Measurements from ENCODE around the gene CCDC69. TPM values are rescaled to one million over a fixed set of nuclear protein-coding genes. Genes with fewer than 3 reads are reported as not detected.

Gene CCDC69
- total RNA-seq, 1 donor from 2014 or later, result 0.41 TPM

DNA sequence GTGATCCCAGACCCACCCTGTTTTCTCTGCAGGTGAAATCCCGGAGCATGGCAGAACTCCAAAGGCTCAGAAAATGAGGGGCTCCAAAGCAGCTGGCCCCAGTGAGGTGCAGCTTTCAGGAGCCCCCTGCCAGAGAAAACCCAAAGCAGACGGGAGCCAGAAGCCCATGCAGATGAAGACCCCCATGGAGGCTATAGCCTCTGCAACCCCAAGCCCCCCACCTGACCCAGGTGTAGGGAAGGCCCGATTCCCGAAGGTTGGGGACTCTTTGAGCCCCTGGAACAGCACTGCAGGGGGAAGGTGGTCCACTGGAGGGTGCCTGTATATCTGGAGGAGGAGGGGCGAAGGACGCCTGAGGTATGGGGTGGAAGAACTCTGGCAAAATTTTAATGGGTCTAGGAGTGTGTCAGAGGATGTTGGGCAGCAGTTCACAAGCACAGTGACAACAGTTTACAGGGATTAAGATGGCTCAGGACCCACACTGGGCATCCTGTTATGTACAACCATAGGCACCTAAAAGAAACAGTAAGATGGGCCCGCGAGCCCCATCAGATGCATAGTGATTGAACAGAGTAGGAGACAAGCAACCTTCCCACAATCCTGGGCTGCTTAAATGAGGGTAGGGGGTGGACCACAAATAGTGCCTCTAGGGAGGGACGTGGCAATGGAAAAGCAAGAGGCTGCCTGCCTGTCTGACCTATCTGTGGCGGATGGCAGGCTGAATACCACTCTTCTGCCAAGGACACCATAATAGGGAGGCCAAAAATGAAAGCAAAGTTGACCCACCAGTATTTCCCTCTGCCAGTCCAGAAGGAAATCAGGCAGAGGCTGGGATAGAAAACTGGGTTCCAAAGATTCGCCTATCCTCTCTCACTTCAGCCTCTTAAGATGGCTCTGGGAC lies 49.9 kb downstream of the CCDC69 start:
- FAIRE-seq (no peak), DNase-seq (ENCODE audit: low spot score in 2 of 2) (no peak)

DNA sequence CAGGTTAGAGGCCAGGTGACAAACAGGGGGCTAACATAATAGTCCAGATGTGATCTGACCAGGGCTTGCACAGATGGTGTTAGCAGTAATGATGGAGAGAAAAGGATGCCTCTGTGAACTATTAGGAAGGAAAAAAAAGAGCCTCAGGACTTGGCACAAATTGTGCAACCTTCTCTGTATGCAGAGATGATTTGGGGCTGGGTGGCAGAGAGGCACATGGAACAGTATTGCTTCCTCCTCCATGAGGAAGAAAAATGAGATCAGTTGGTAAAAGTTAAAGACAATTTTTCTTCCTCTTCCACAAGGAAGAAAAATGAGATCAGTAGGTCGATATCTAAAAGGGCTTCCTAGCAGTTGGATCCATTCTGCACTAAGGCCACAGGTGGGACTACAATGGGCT lies 52.4 kb downstream of the CCDC69 start:
- FAIRE-seq, result no peak
- DNase-seq (ENCODE audit: low spot score in 2 of 2), result no peak

DNA sequence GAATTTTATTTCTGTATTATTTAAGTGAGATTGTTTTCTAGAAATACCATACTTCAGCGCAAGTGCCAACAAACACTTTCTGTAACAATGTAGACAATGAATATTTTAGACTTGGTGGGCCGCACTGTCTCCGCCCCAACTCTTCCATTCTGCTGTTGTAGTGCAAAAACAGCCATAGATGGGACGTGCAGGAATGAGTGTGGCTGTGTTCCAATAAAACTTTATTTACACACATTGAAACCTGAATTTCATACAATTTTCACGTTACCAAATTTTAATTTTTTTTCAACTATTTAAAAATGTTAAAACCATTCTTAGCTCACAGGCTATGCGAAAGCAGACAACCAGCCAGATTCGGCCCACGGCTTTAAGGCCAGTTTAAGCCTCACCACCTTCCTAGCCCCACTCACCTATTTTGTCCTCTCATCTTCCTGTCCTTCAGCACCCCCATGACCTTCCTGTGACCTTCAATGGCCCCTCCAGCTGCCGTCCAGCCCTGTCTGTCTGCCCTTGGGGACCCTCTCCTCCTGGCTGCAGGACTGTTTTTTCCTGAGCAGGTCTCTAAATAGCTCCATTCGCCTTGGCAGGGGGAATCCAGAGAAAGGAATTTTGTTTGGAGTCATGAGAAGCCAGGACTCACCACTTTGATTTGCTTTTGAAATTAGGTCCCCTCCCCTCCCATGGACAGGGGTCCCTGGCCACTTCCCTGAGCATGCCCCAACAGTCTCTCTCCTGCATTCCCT lies 55.1 kb downstream of the CCDC69 start:
- no peak for DNase-seq (ENCODE audit: low spot score in 2 of 2)
- no peak for FAIRE-seq

GRCh38 chr5:151167022-151167421 lies 56.9 kb downstream of the CCDC69 start:
- DNase-seq (ENCODE audit: low spot score in 2 of 2), result no peak
- FAIRE-seq, result no peak

- DNase-seq (ENCODE audit: low spot score in 2 of 2) (peak; percentile 60 to 68), FAIRE-seq (no peak)
Measured at GRCh38 chr5:151164687-151165392, 59.1 kb downstream of the CCDC69 start.

DNA sequence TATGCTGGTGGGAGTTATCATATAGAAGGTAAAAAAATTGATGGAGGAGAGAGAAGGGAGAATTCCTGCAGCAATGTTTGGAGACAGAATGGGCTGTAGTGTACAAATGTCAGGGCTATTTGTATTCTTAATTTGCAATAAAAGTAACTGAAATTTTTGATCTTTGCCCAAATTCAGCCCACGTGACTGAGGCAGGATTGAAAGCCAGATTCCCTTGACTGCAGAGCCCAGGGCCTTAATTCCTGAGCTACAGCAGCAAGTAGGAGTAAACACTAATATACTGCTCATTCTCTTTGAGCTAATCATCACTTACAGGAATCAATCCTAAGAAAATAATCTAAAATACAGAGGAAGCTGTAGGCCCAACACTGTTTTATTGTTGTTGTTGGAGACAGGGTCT lies 61.1 kb downstream of the CCDC69 start:
- FAIRE-seq (no peak), DNase-seq (ENCODE audit: low spot score in 2 of 2) (no peak)

DNA sequence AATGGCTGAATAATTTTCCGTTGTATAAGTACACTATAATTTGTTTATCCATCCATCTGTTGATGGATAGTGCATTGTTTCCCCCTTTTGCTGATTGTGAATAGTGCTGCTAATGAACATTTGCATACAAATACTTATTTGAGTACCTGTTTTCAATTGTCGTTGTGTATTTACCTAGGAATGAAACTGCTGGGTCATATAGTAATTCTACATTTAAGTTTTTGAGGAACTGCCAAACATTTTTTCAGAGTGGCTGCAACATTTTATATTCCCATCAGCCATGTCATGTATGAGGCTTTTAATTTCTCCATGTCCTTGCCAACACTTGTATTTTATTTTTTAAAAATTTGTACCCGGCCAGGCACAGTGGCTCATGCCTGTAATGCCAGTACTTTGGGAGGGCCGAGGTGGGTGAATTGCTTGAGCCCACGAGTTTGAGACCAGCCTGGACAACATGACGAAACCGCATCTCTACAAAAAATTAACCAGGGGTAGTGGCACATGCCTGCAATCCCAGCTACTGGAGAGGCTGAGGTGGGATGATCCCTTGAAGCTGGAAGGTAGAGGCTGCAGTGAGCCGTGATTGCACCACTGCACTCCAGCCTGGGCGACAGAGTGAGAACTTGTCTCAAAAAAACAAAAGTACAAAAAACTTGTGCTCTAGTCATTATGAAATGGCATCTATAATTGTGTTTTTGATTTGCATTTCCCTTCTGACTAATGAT lies 64.1 kb downstream of the CCDC69 start:
- no peak for FAIRE-seq
- DNase-seq (ENCODE audit: low spot score in 2 of 2), result no peak

- no peak for DNase-seq (ENCODE audit: low spot score in 2 of 2)
Measured at GRCh38 chr5:151158287-151158661, 65.6 kb downstream of the CCDC69 start.

GRCh38 chr5:151157426-151158286 lies 66.2 kb downstream of the CCDC69 start, which contains the start of gene ANXA6:
Gene ANXA6, minus strand, starts transcription at chr5:151157779. Its CDS starts 9,878 bp downstream, at chr5:151147901.
- peak; percentile 81 to 88 for DNase-seq (ENCODE audit: low spot score in 2 of 2)
- no peak for FAIRE-seq

More at GRCh38 chr5:151158287-151158661, 65.6 kb downstream of the CCDC69 start:
- FAIRE-seq, result no peak

DNA sequence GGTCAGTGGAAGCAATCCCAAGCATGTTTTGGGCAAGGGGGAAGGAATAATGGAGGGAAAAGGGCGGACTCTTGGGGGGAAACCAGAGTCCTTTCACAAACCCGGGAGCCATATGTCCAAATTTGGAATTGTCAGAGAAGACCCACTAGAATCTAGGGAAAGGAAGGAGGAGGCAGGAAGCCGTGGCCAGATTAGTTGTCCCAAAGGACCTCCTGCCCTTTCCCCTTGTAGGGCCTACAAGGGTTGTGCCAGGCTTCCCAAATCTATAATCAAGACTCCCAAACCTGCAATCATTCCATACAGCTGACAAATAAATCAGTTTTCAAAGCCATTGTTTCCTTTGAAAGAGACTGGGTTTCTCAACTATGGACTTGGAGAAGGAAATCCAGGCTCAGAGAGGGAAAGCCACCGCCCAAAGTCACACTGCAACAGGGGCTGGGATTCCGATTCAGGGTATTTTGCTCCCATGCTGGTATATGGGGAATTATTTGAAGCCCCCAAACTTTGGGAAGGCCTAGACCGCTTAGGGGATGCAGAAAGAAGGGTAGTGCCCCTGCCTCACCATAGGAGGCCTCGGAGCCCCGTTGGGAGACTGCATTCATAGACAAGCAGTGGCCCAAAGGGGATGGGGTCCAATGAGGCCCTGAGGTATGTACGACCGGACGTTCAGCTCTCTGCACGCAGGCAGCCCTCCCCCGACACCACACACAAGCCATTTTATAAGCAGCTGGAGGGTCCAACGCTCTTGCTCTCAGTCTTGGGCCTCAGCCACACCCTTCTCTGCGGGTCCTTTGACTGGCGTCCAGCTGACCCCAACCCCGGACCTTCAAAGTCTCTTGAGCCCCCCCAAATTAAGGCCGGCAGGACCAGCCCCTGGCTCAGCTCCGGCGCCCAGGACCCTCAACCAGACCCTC lies 67.1 kb downstream of the CCDC69 start:
- DNase-seq (ENCODE audit: low spot score in 2 of 2), result no peak
- FAIRE-seq, result no peak

GRCh38 chr5:151155775-151156506 lies 68.0 kb downstream of the CCDC69 start:
- FAIRE-seq (no peak), DNase-seq (ENCODE audit: low spot score in 2 of 2) (no peak)

DNA sequence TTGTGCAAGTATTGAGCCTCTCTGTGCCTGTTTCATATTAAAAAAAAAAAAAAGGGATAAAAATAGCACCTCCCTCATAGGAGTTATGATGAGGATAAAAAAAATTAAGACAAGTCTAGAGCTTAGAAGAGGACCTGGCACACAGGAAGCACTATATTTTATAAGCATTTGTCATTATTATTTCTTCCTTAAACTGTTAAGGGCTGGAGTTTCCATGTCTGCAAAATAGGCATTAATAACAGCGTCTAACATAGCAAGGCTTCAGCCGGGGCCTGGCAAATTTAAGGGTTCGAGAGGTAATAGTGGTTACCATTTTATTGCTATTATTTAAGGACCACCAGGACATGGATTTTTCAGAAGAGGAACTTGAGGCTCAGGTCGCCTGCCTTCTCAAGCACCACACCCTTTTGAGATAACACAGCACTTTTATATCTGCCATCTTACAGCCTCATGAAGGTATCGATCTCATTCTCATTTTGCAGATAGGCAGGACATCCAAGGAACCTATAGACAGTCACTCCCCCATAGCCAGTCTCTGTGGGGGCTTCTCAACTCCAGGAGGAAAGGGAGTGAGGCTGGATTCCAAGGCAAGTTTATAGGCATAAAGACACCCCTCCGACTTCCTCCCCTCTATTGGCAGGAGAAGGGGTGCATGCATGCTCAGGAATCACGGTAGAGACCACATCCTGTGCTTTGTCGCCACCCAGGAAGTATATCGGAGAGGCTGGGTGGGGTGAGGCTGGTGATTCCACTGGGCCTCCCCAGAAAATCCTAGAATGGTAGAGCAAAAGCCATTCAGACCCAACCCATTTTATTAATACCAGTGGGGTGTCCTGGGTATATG lies 68.7 kb downstream of the CCDC69 start:
- FAIRE-seq (no peak), DNase-seq (ENCODE audit: low spot score in 2 of 2) (no peak)

GRCh38 chr5:151153766-151154272 lies 70.1 kb downstream of the CCDC69 start:
- no peak for DNase-seq (ENCODE audit: low spot score in 2 of 2)
- FAIRE-seq, result no peak

- DNase-seq (ENCODE audit: low spot score in 2 of 2) (no peak), FAIRE-seq (no peak)
Measured at GRCh38 chr5:151153300-151153699, 70.6 kb downstream of the CCDC69 start.

DNA sequence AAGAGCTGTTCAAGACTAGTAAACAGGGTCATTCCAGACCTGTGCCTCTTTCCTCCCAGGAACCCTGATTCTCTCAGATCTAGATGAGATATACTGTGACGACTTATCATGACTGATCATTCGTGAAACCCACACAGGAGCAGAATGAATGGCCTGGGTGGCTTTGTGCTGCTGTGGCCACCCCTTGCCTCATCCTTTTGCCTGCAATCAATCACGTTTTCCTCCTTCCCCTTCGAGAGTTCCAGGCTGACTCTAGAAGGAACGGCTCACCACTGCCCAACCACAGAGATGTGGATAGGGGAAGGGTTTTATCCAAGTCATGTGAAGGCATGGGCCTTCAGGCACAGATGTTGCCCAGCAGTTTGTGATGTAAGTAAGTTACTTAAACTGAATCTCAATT lies 72.1 kb downstream of the CCDC69 start:
- DNase-seq (ENCODE audit: low spot score in 2 of 2), result no peak
- no peak for FAIRE-seq

DNA sequence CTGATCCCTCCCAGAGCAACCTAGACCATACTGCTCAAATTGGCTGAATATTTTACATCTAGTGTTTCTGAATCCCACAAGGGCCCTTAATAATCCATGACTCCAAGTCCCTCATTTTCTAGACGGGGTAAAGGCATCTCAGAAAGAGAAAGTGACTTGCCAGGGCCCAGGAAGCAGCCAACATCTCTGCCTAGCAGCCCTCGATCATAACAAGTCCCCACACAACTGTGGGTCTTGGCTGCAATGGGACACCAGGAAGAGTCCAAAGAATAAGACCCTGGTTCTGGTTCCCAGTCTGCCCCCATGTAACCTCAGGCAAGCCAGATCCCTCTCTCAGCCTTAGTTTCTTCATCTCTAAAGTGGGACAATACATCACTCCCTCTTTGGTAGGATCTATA lies 72.6 kb downstream of the CCDC69 start:
- no peak for DNase-seq (ENCODE audit: low spot score in 2 of 2)
- no peak for FAIRE-seq
